ENCODE data around the gene FAM98C.

Gene FAM98C

GRCh38 chr19:38389957-38390924, 12.7 kb upstream of the FAM98C start:
- H3K27me3 ChIP-seq (ENCODE audit: insufficient read depth, low read depth, severe bottlenecking), result no peaks in the 10 kb centered on the region
- DNase-seq, result no peak
- H3K27ac ChIP-seq, result no peak overlapping the region
- H3K9me3 ChIP-seq (ENCODE audit: severe bottlenecking), result no peaks in the 10 kb centered on the region
- peaks cover 9% of the 10 kb centered on the region; the same call in 1 of the 2 replicates for H3K36me3 ChIP-seq
- no peak for TF ChIP-seq CTCF (IDR thresholded peaks at IDR 0.05; ENCODE audit: low read depth, low read length)
- H3K4me3 ChIP-seq (ENCODE audit: low read depth, low read length), result no peak overlapping the region

DNA sequence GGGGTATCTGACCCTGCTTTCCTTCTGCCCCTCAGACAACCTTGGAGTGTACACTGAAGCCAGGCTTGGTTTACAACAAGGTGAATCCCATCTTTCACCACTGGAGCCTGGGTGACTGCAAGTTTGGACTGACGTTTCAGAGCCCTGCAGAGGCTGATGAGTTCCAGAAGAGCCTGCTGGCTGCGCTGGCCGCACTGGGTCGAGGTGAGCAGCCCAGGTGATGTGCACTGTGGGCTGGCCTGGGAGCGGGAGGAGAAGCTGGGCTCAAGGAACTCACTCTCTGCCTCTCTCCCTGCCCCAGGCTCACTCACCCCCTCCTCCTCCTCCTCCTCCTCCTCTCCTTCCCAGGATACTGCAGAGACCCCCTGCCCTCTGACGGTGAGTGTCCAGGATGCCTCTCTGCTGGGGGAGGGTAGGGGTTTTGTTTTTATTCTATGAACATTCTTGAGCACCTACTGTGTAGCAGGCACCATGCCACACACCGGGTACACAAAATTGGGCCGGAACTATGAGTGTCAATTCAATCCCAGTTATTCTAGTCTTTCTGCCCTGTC, 10.9 kb upstream of the FAM98C start:
- H3K36me3 ChIP-seq, result no peaks in the 10 kb centered on the region
- no peak overlapping the region for H3K4me3 ChIP-seq (ENCODE audit: low read depth, low read length)
- H3K27ac ChIP-seq, result no peak overlapping the region
- no peak for TF ChIP-seq CTCF (IDR thresholded peaks at IDR 0.05; ENCODE audit: low read depth, low read length)
- DNase-seq, result no peak
- H3K27me3 ChIP-seq (ENCODE audit: insufficient read depth, low read depth, severe bottlenecking), result no peaks in the 10 kb centered on the region
- no peaks in the 10 kb centered on the region for H3K9me3 ChIP-seq (ENCODE audit: severe bottlenecking)

DNA sequence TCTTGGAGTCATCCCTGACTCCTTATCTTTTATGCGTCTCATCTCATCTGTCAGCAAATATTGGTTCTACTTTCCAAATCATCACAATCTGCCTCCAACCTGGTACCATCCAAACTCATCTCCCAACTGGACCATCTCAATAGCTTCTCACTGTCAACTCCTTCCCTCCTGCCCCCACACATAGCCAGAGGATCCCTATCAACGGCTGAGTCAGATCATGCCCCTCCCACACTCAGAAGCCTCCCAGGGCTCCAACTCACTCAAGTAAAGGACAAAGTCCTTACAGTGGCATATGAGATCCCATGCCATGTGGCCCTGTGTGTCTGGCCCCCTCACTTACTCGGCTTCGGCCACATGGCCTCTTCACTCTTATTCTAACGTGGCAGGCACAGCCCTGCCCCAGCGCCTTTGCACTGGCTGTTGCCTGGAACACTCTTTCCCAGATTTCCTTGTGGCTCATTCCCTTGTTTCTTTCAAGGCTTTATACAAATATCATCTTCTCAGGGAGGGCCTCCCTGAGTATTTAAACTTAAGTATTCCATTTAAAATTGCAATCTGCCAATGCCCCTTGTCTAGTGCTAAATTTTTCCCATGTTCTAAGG, 10.1 kb upstream of the FAM98C start:
- Histone ChIP-seq H3K4me3 (ENCODE audit: low read depth, low read length) (no peak overlapping the region), H3K36me3 (no peaks in the 10 kb centered on the region), H3K27ac (no peak overlapping the region), H3K9me3 (ENCODE audit: severe bottlenecking) (no peaks in the 10 kb centered on the region), H3K27me3 (ENCODE audit: insufficient read depth, low read depth, severe bottlenecking) (no peaks in the 10 kb centered on the region)
- DNase-seq, result no peak
- no peak for TF ChIP-seq CTCF (IDR thresholded peaks at IDR 0.05; ENCODE audit: low read depth, low read length)

GRCh38 chr19:38394488-38394887, 8.4 kb upstream of the FAM98C start:
- no peak for TF ChIP-seq CTCF (IDR thresholded peaks at IDR 0.05; ENCODE audit: low read depth, low read length)
- Histone ChIP-seq H3K27me3 (ENCODE audit: insufficient read depth, low read depth, severe bottlenecking) (no peaks in the 10 kb centered on the region), H3K36me3 (no peaks in the 10 kb centered on the region), H3K27ac (no peak overlapping the region), H3K9me3 (ENCODE audit: severe bottlenecking) (no peaks in the 10 kb centered on the region), H3K4me3 (ENCODE audit: low read depth, low read length) (no peak overlapping the region)
- DNase-seq, result no peak

GRCh38 chr19:38395381-38396114, 7.3 kb upstream of the FAM98C start:
- TF ChIP-seq CTCF (IDR thresholded peaks at IDR 0.05; ENCODE audit: low read depth, low read length), result no peak

More at GRCh38 chr19:38395381-38396114, 7.3 kb upstream of the FAM98C start:
- H3K4me3 ChIP-seq (ENCODE audit: low read depth, low read length), result no peak overlapping the region
- no peaks in the 10 kb centered on the region for H3K36me3 ChIP-seq
- no peaks in the 10 kb centered on the region for H3K27me3 ChIP-seq (ENCODE audit: insufficient read depth, low read depth, severe bottlenecking)
- H3K9me3 ChIP-seq (ENCODE audit: severe bottlenecking), result no peaks in the 10 kb centered on the region
- H3K27ac ChIP-seq, result no peak overlapping the region
- no peak for DNase-seq

All from WERI-Rb-1 (cell line).